ENCODE measurements around the gene SPACA4.

The SPACA4 gene, protein sequence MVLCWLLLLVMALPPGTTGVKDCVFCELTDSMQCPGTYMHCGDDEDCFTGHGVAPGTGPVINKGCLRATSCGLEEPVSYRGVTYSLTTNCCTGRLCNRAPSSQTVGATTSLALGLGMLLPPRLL

DNA sequence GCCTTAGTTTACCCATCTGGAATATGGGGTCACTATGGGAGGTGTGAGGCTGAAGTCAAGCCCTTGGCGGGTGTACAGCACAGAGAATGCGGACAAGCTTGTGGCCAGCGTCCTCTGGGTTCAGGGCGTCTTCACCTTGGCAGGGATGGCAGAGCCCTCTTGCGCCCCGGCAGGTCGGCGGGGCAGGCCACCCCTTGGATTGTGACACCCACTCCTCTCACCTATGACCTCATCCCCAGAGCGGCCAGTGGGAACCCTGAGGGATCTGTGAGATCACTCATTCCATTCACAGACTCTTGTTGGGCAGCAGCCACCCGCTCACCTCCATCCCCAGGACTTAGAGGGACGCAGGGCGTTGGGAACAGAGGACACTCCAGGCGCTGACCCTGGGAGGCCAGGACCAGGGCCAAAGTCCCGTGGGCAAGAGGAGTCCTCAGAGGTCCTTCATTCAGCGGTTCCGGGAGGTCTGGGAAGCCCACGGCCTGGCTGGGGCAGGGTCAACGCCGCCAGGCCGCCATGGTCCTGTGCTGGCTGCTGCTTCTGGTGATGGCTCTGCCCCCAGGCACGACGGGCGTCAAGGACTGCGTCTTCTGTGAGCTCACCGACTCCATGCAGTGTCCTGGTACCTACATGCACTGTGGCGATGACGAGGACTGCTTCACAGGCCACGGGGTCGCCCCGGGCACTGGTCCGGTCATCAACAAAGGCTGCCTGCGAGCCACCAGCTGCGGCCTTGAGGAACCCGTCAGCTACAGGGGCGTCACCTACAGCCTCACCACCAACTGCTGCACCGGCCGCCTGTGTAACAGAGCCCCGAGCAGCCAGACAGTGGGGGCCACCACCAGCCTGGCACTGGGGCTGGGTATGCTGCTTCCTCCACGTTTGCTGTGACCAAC lies at the start of gene SPACA4:
TSS of gene SPACA4 (plus strand) at position 280 of the 896 bp plus-strand sequence. CDS start at position 517, 237 bp downstream.
- no peak for DNase-seq
- Histone ChIP-seq H3F3A (ENCODE audit: insufficient read depth, low read length) (no peaks in the 10 kb centered on the region), H3K4me2 (ENCODE audit: low read depth, low read length) (no peak within 1 kb of the TSS), H3K36me3 (replicated peaks; ENCODE audit: insufficient read depth, low read length) (no peaks in the 10 kb centered on the region), H3K4me1 (ENCODE audit: low read length) (no peaks in the 10 kb centered on the region), H3K27ac (ENCODE audit: low read length) (no peak within 1 kb of the TSS), H2AFZ (ENCODE audit: low read length) (no peak within 1 kb of the TSS), H3K27me3 (replicated peaks; ENCODE audit: insufficient read depth, low read length) (peaks cover 41% of the 10 kb centered on the region), H3K4me3 (ENCODE audit: low read length) (no peak within 1 kb of the TSS), H3K79me2 (ENCODE audit: low read length) (no peaks in the 10 kb centered on the region), H3K9me3 (replicated peaks; ENCODE audit: insufficient read depth, low read length) (no peaks in the 10 kb centered on the region), H4K20me1 (ENCODE audit: insufficient read depth, low read length) (no peaks in the 10 kb centered on the region), H3K9ac (ENCODE audit: low read length) (no peak within 1 kb of the TSS), H3K9me2 (replicated peaks; ENCODE audit: insufficient read depth, low read length) (no peaks in the 10 kb centered on the region)
- no peak for TF ChIP-seq EZH2phosphoT487 (IDR thresholded peaks at IDR 0.05; ENCODE audit: low read length)
- TF ChIP-seq EZH2 (optimal IDR thresholded peaks at IDR 0.05; ENCODE audit: low read depth, low read length) = no peak
- TF ChIP-seq, protein P1, sequence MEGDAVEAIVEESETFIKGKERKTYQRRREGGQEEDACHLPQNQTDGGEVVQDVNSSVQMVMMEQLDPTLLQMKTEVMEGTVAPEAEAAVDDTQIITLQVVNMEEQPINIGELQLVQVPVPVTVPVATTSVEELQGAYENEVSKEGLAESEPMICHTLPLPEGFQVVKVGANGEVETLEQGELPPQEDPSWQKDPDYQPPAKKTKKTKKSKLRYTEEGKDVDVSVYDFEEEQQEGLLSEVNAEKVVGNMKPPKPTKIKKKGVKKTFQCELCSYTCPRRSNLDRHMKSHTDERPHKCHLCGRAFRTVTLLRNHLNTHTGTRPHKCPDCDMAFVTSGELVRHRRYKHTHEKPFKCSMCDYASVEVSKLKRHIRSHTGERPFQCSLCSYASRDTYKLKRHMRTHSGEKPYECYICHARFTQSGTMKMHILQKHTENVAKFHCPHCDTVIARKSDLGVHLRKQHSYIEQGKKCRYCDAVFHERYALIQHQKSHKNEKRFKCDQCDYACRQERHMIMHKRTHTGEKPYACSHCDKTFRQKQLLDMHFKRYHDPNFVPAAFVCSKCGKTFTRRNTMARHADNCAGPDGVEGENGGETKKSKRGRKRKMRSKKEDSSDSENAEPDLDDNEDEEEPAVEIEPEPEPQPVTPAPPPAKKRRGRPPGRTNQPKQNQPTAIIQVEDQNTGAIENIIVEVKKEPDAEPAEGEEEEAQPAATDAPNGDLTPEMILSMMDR (IDR thresholded peaks at IDR 0.05; ENCODE audit: low read length) = no peak

DNA sequence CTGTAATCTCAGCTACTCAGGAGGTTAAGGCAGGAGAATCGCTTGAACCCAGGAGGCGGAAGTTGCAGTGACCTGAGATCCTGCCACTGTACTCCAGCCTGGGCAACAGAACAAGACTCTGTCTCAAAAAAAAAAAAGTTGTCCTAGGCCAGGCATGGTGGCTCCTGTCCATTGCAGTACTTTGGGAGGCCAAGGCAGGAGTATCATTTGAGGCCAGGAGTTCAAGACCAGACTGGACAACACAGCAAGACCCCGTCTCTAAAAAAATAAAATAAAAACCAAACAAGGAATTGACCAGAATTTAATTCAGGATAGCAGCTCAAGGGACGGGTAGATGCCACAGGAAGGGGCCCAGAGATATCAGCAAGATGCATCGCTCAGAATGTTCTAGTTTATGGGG lies 49.7 kb upstream of the SPACA4 start:
- Histone ChIP-seq H3K79me2 (ENCODE audit: low read length) (no peaks in the 10 kb centered on the region), H3K9me2 (replicated peaks; ENCODE audit: insufficient read depth, low read length) (no peaks in the 10 kb centered on the region), H3F3A (ENCODE audit: insufficient read depth, low read length) (no peaks in the 10 kb centered on the region), H3K9ac (ENCODE audit: low read length) (no peak overlapping the region), H3K27me3 (replicated peaks; ENCODE audit: insufficient read depth, low read length) (peaks cover 78% of the 10 kb centered on the region), H3K9me3 (replicated peaks; ENCODE audit: insufficient read depth, low read length) (no peaks in the 10 kb centered on the region), H3K27ac (ENCODE audit: low read length) (no peak overlapping the region), H3K36me3 (replicated peaks; ENCODE audit: insufficient read depth, low read length) (no peaks in the 10 kb centered on the region), H3K4me2 (ENCODE audit: low read depth, low read length) (no peak overlapping the region), H3K4me1 (ENCODE audit: low read length) (no peaks in the 10 kb centered on the region), H4K20me1 (ENCODE audit: insufficient read depth, low read length) (no peaks in the 10 kb centered on the region), H3K4me3 (ENCODE audit: low read length) (no peak overlapping the region), H2AFZ (ENCODE audit: low read length) (no peak overlapping the region)
- TF ChIP-seq EZH2phosphoT487 (IDR thresholded peaks at IDR 0.05; ENCODE audit: low read length) (no peak), EZH2 (optimal IDR thresholded peaks at IDR 0.05; ENCODE audit: low read depth, low read length) (no peak)
- TF ChIP-seq, protein P1 (IDR thresholded peaks at IDR 0.05; ENCODE audit: low read length) = no peak
- no peak for DNase-seq

DNA sequence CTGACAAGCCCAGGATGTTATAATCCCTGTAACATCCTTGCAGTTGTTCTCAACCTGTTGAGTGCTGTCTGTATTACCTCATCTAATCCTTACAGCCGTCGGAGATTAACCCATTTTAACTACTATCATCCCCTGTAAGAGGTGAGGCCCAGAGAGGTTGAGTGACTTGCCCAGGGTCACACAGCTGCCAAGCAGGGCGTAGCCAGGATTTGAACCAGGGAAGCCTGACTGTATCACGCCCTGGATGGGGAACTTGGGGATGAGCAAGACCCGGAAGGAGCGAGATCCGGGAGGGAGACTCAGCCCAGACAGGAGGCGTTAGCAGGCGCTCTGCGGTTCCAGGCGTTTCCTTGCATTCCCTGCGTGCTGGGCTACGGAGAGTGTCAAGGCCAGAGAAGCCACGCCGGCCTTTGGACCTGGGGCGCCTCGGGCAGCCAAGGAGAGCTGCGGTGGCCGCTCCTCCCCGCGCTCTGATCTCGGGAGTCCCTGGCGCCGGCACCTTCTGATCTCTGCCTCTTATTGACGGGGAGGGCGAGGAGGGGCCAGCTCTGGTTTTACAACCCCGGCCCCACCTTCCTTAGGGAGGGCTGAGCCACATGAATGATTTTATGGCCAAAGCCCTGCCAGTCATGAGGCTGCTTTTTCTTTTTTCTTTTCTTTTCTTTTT lies 48.4 kb upstream of the SPACA4 start:
- Histone ChIP-seq H3K36me3 (replicated peaks; ENCODE audit: insufficient read depth, low read length) (no peaks in the 10 kb centered on the region), H3K79me2 (ENCODE audit: low read length) (no peaks in the 10 kb centered on the region), H2AFZ (ENCODE audit: low read length) (no peak overlapping the region), H3K27ac (ENCODE audit: low read length) (no peak overlapping the region), H3K9ac (ENCODE audit: low read length) (no peak overlapping the region), H3K9me3 (replicated peaks; ENCODE audit: insufficient read depth, low read length) (no peaks in the 10 kb centered on the region), H3K4me1 (ENCODE audit: low read length) (no peaks in the 10 kb centered on the region), H3K27me3 (replicated peaks; ENCODE audit: insufficient read depth, low read length) (peaks cover 68% of the 10 kb centered on the region), H3F3A (ENCODE audit: insufficient read depth, low read length) (no peaks in the 10 kb centered on the region), H4K20me1 (ENCODE audit: insufficient read depth, low read length) (no peaks in the 10 kb centered on the region), H3K4me3 (ENCODE audit: low read length) (no peak overlapping the region), H3K4me2 (ENCODE audit: low read depth, low read length) (no peak overlapping the region), H3K9me2 (replicated peaks; ENCODE audit: insufficient read depth, low read length) (no peaks in the 10 kb centered on the region)
- TF ChIP-seq EZH2 (optimal IDR thresholded peaks at IDR 0.05; ENCODE audit: low read depth, low read length) = no peak
- no peak for TF ChIP-seq EZH2phosphoT487 (IDR thresholded peaks at IDR 0.05; ENCODE audit: low read length)
- TF ChIP-seq, protein P1 (IDR thresholded peaks at IDR 0.05; ENCODE audit: low read length) = no peak
- no peak for DNase-seq

Measured in MM.1S (cell line).